Esophagus muscularis mucosa (tissue), 4 donors: Measurements from ENCODE around the gene LHFPL2.

Experiments used
- EP300 ChIP-seq: sonication (generic); formaldehyde crosslinking; IDR thresholded peaks from one replicate; pipeline ENCODE4 v1.6.1; 2017; ENCODE audit warnings: antibody characterized with exemption
- POLR2A ChIP-seq: fragments of 450-650 bp; IDR thresholded peaks from one replicate; pipeline ENCODE4 v1.6.1; 2017; ENCODE audit warnings: antibody characterized with exemption, moderate library complexity, mild to moderate bottlenecking, low read depth
- POLR2AphosphoS5 ChIP-seq, 2 donors: sonication (generic); formaldehyde crosslinking; IDR thresholded peaks; one replicate each; pipeline ENCODE4 v1.6.1; 2017; ENCODE audit warnings: antibody characterized with exemption in 2 of 2
- TF ChIP-seq, protein P1 (sequence below), 3 experiments: fragments of 200-600 bp in 2 of 3; fragments of 450-650 bp in 1 of 3; sonication (generic) in 2 of 3; IDR thresholded peaks; one replicate each; pipeline ENCODE4 v1.5.1; 2017 to 2019; ENCODE audit warnings: antibody characterized with exemption in 3 of 3, mild to moderate bottlenecking in 2 of 3, moderate library complexity in 1 of 3

DNA sequence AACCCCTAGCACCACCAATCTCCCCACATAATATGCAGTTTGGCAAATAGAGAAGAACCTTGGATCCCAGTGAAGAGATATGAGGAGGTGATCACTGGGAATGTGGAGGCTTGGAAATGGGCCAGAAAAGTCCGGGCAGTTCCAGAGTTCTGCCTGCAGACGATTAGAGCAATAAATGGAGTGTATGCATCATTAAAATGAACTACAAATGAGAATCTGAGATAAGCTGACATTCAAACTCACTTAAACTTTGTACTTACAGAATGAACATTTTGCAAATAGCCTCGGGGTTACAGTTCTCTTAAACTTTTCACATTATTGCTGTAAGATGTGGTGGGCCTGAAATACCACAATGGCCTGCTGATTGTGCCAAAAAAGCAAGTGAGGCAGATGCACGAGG lies 23.0 kb upstream of the LHFPL2 start:
- no peak for TF ChIP-seq POLR2A
- TF ChIP-seq, protein P1, sequence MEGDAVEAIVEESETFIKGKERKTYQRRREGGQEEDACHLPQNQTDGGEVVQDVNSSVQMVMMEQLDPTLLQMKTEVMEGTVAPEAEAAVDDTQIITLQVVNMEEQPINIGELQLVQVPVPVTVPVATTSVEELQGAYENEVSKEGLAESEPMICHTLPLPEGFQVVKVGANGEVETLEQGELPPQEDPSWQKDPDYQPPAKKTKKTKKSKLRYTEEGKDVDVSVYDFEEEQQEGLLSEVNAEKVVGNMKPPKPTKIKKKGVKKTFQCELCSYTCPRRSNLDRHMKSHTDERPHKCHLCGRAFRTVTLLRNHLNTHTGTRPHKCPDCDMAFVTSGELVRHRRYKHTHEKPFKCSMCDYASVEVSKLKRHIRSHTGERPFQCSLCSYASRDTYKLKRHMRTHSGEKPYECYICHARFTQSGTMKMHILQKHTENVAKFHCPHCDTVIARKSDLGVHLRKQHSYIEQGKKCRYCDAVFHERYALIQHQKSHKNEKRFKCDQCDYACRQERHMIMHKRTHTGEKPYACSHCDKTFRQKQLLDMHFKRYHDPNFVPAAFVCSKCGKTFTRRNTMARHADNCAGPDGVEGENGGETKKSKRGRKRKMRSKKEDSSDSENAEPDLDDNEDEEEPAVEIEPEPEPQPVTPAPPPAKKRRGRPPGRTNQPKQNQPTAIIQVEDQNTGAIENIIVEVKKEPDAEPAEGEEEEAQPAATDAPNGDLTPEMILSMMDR (IDR thresholded peaks at IDR 0.05): no peak
- no peak for TF ChIP-seq POLR2AphosphoS5 (IDR thresholded peaks at IDR 0.05)
- TF ChIP-seq EP300: no peak
